Neural crest cell (in vitro differentiated cells): ENCODE data around the gene RRAGB. TPM values are rescaled to one million over a fixed set of nuclear protein-coding genes. Genes with fewer than 3 reads are reported as not detected.

Experiments used
- DNase-seq: peaks from one replicate; pipeline ENCODE4 v3.0.0; 2021; ENCODE audit warnings: low read depth, mixed read lengths, low spot score
- H3K27ac Mint-ChIP-seq: one replicate; pipeline ENCODE4 v1.8.0; 2021; ENCODE audit warnings: mild to moderate bottlenecking, mixed read lengths; ENCODE audit not compliant: unreplicated experiment
- H3K27me3 Mint-ChIP-seq: 2 replicates; pipeline ENCODE4 v1.8.0; 2021; ENCODE audit warnings: low read depth, mild to moderate bottlenecking, mixed read lengths
- H3K36me3 Mint-ChIP-seq: 2 replicates; pipeline ENCODE4 v1.8.0; 2021; ENCODE audit warnings: low read depth, mild to moderate bottlenecking, mixed read lengths
- H3K4me1 Mint-ChIP-seq: 2 replicates; pipeline ENCODE4 v1.8.0; 2021; ENCODE audit warnings: mixed read lengths
- H3K4me3 Mint-ChIP-seq: one replicate; pipeline ENCODE4 v1.8.0; 2021; ENCODE audit warnings: mild to moderate bottlenecking, mixed read lengths
- H3K9me3 Mint-ChIP-seq: 2 replicates; pipeline ENCODE4 v1.8.0; 2021; ENCODE audit warnings: mixed read lengths
- total RNA-seq: library from RNA; stranded (reverse); gene quantifications from 2 replicates; pipeline ENCODE4 v1.2.1, GENCODE V29; 2021
- TF ChIP-seq, protein P1 (sequence below): fragments of 200-600 bp; sonication (generic); conservative IDR thresholded peaks from 2 replicates; pipeline ENCODE4 v1.5.0; 2021; ENCODE audit warnings: antibody characterized with exemption, mild to moderate bottlenecking

RRAGB gene
- total RNA-seq, 1 donor from 2014 or later: 13.9 TPM

DNA sequence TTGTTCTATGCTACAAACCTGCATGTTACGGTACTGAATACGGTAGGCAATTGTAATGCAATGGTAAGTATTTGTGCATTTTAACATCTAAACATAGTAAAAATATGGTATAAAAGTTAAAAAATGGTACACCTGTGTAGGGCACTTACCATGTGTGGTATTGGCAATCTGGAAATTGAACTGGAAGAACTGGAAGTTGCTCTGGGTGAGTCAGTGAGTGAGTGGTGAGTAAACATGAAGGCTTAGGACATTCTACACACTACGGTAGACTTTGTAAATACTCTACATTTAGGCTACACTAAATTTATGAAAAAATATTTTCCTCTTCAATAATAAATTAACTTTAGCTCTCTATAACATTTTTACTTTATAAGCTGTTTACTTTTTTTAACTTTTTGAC, 78.9 kb downstream of the RRAGB start:
- no peak overlapping the region for H3K27ac Mint-ChIP-seq
- TF ChIP-seq, protein P1, sequence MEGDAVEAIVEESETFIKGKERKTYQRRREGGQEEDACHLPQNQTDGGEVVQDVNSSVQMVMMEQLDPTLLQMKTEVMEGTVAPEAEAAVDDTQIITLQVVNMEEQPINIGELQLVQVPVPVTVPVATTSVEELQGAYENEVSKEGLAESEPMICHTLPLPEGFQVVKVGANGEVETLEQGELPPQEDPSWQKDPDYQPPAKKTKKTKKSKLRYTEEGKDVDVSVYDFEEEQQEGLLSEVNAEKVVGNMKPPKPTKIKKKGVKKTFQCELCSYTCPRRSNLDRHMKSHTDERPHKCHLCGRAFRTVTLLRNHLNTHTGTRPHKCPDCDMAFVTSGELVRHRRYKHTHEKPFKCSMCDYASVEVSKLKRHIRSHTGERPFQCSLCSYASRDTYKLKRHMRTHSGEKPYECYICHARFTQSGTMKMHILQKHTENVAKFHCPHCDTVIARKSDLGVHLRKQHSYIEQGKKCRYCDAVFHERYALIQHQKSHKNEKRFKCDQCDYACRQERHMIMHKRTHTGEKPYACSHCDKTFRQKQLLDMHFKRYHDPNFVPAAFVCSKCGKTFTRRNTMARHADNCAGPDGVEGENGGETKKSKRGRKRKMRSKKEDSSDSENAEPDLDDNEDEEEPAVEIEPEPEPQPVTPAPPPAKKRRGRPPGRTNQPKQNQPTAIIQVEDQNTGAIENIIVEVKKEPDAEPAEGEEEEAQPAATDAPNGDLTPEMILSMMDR: no peak
- H3K4me3 Mint-ChIP-seq: no peak overlapping the region
- H3K36me3 Mint-ChIP-seq: peaks cover 5% of the 10 kb centered on the region
- peaks cover 6% of the 10 kb centered on the region for H3K9me3 Mint-ChIP-seq
- no peak for DNase-seq
- H3K27me3 Mint-ChIP-seq: no peaks in the 10 kb centered on the region
- H3K4me1 Mint-ChIP-seq: no peaks in the 10 kb centered on the region

DNA sequence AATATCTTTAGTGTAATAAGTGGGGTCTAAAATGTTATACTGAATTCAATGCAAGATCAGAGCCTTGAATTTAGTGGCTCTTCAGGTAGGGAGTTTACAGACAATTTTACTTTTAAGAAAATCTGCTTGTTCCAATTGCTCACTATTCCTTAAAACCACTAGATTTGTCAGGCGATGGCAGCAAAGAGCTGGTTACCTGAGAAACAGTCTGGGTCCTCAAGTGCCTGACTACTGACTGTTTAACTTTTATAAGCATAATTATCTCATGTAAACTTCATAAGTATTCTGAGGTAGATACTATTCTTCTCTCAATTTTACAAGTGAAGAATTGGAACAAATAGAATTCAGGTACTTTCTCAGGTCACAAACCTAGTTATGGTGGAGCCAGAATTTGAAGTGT, 84.3 kb downstream of the RRAGB start:
- H3K4me1 Mint-ChIP-seq: no peaks in the 10 kb centered on the region
- no peak overlapping the region for H3K4me3 Mint-ChIP-seq
- no peak overlapping the region for H3K27ac Mint-ChIP-seq
- no peaks in the 10 kb centered on the region for H3K27me3 Mint-ChIP-seq
- TF ChIP-seq, protein P1: no peak
- peaks cover 4% of the 10 kb centered on the region for H3K9me3 Mint-ChIP-seq
- no peaks in the 10 kb centered on the region for H3K36me3 Mint-ChIP-seq
- no peak for DNase-seq

Other genes with a start within 250 kb of the RRAGB start
- gene USP51, start 227.9 kb upstream of the RRAGB start, total RNA-seq: 9.4 and 9.9 TPM in 2 replicates
- gene FOXR2, start 94.3 kb upstream of the RRAGB start, total RNA-seq: not detected in 2 replicates